Parathyroid adenoma (tissue), 2 donors: Measurements from ENCODE around the gene CDC42.

Experiments
- H2AFZ ChIP-seq: fragments of 300-600 bp; sonication (generic); one replicate; pipeline ENCODE4 v1.7.0; 2017; ENCODE audit warnings: antibody characterized with exemption, mild to moderate bottlenecking
- H3K27ac ChIP-seq: fragments of 300-600 bp; sonication (generic); one replicate; pipeline ENCODE4 v1.7.0; 2017
- H3K27me3 ChIP-seq: fragments of 300-600 bp; sonication (generic); one replicate; pipeline ENCODE4 v1.7.0; 2017; ENCODE audit warnings: low read length; ENCODE audit not compliant: control insufficient read depth, insufficient read depth
- H3K36me3 ChIP-seq: fragments of 300-600 bp; sonication (generic); one replicate; pipeline ENCODE4 v1.7.0; 2017; ENCODE audit warnings: low read length; ENCODE audit not compliant: control insufficient read depth, insufficient read depth
- H3K4me1 ChIP-seq: fragments of 300-600 bp; sonication (generic); one replicate; pipeline ENCODE4 v1.7.0; 2017; ENCODE audit warnings: control low read depth
- H3K4me2 ChIP-seq: fragments of 300-600 bp; sonication (generic); one replicate; pipeline ENCODE4 v1.7.0; 2017; ENCODE audit warnings: low read length
- H3K4me3 ChIP-seq: fragments of 300-600 bp; sonication (generic); one replicate; pipeline ENCODE4 v1.7.0; 2017; ENCODE audit warnings: low read depth, low read length
- H3K79me2 ChIP-seq: fragments of 300-600 bp; sonication (generic); one replicate; pipeline ENCODE4 v1.7.0; 2017; ENCODE audit warnings: control low read depth
- H3K9ac ChIP-seq: fragments of 300-600 bp; sonication (generic); one replicate; pipeline ENCODE4 v1.7.0; 2017; ENCODE audit warnings: mild to moderate bottlenecking
- H3K9me3 ChIP-seq: fragments of 300-600 bp; sonication (generic); one replicate; pipeline ENCODE4 v1.7.0; 2017; ENCODE audit warnings: low read length; ENCODE audit not compliant: control insufficient read depth
- TF ChIP-seq, protein P1 (sequence below): fragments of 300-600 bp; sonication (generic); IDR thresholded peaks from one replicate; pipeline ENCODE4 v1.7.0; 2017; ENCODE audit warnings: antibody characterized with exemption, mild to moderate bottlenecking
- donor health status: primary hyperparathyroidism.

CDC42 gene

GRCh38 chr1:22101199-22101598 is 48.7 kb downstream of the CDC42 start:
- Histone ChIP-seq H3K36me3 (no peaks in the 10 kb centered on the region), H3K79me2 (no peaks in the 10 kb centered on the region)

DNA sequence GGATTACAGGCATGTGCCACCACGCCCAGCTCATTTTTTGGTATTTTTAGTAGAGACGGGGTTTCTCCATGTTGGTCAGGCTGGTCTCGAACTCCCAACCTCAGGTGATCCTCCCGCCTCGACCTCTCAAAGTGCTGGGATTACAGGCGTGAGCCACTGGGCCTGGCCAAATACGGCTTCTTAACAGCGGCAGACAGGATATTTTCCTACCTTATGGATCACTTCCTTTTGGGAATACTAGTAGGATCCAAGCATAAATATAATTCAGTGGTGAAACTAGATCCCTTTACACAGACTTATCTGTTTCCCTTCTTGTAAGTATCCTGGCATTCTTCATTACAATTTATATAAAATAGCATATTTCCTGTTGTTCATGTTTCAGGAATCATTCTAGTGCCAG is 49.5 kb downstream of the CDC42 start:
- no peak overlapping the region for H2AFZ ChIP-seq
- H3K36me3 ChIP-seq, result no peaks in the 10 kb centered on the region
- H3K4me1 ChIP-seq, result peaks cover 2% of the 10 kb centered on the region
- H3K9ac ChIP-seq, result no peak overlapping the region
- H3K4me2 ChIP-seq, result no peak overlapping the region
- no peak overlapping the region for H3K4me3 ChIP-seq
- peaks cover 4% of the 10 kb centered on the region for H3K79me2 ChIP-seq
- H3K9me3 ChIP-seq, result no peaks in the 10 kb centered on the region
- H3K27me3 ChIP-seq, result no peaks in the 10 kb centered on the region
- no peak overlapping the region for H3K27ac ChIP-seq
- TF ChIP-seq, protein P1, sequence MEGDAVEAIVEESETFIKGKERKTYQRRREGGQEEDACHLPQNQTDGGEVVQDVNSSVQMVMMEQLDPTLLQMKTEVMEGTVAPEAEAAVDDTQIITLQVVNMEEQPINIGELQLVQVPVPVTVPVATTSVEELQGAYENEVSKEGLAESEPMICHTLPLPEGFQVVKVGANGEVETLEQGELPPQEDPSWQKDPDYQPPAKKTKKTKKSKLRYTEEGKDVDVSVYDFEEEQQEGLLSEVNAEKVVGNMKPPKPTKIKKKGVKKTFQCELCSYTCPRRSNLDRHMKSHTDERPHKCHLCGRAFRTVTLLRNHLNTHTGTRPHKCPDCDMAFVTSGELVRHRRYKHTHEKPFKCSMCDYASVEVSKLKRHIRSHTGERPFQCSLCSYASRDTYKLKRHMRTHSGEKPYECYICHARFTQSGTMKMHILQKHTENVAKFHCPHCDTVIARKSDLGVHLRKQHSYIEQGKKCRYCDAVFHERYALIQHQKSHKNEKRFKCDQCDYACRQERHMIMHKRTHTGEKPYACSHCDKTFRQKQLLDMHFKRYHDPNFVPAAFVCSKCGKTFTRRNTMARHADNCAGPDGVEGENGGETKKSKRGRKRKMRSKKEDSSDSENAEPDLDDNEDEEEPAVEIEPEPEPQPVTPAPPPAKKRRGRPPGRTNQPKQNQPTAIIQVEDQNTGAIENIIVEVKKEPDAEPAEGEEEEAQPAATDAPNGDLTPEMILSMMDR, result no peak

More at GRCh38 chr1:22101199-22101598, 48.7 kb downstream of the CDC42 start:
- Histone ChIP-seq H3K4me3 (no peak overlapping the region), H3K27ac (no peak overlapping the region), H3K9ac (no peak overlapping the region), H3K4me1 (peaks cover 2% of the 10 kb centered on the region), H3K4me2 (no peak overlapping the region), H3K27me3 (no peaks in the 10 kb centered on the region), H3K9me3 (no peaks in the 10 kb centered on the region), H2AFZ (no peak overlapping the region)
- TF ChIP-seq, protein P1, result no peak

DNA sequence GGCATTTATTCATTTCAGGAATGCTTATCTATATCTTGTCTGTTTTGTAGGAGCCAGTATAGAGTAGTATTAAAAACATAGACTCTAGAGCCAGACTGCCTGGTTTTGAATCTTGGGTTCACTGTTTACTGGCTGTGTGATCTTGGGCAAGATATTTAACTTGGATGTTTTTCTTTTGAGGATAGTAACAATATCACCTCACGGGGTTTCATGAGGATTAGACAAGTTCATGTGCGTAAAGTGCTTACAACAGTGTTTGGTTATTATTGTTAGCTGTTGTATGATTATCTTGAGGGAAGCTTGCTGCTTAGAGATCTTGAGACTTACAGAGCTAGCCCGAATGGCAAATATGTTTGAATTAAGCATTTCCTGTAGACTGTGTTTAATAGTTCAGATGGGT is 50.2 kb downstream of the CDC42 start:
- TF ChIP-seq, protein P1, result no peak

DNA sequence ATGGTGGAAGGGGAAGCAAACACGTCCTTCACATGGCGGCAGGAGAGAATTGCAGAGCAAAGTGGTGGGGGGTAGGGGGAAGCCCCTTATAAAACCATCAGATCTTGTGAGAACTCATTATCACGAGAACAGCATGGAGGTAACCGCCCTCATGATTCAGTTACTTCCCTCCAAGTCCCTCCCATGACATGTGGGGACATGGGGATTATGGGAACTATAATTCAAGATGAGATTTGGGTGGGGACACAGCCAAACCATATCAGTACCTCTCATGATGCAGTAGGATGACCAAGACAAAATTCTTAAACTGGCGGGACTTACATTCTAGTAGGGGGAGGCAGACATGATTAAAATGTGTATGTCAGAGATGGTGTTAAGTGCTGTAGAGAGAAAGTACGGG is 51.6 kb downstream of the CDC42 start:
- H3K4me1 ChIP-seq, result peaks cover 2% of the 10 kb centered on the region
- H3K27ac ChIP-seq, result no peak overlapping the region
- H3K27me3 ChIP-seq, result no peaks in the 10 kb centered on the region
- H3K9me3 ChIP-seq, result no peaks in the 10 kb centered on the region
- TF ChIP-seq, protein P1, result no peak
- no peak overlapping the region for H2AFZ ChIP-seq
- H3K4me3 ChIP-seq, result no peak overlapping the region
- H3K36me3 ChIP-seq, result no peaks in the 10 kb centered on the region
- H3K79me2 ChIP-seq, result peaks cover 4% of the 10 kb centered on the region
- no peak overlapping the region for H3K4me2 ChIP-seq
- no peak overlapping the region for H3K9ac ChIP-seq

More for the DNA sequence above, 50.2 kb downstream of the CDC42 start:
- no peaks in the 10 kb centered on the region for H3K27me3 ChIP-seq
- H3K4me1 ChIP-seq, result peaks cover 2% of the 10 kb centered on the region
- H2AFZ ChIP-seq, result no peak overlapping the region
- H3K4me2 ChIP-seq, result no peak overlapping the region
- H3K9me3 ChIP-seq, result no peaks in the 10 kb centered on the region
- H3K79me2 ChIP-seq, result peaks cover 4% of the 10 kb centered on the region
- H3K36me3 ChIP-seq, result no peaks in the 10 kb centered on the region
- H3K4me3 ChIP-seq, result no peak overlapping the region
- no peak overlapping the region for H3K27ac ChIP-seq
- H3K9ac ChIP-seq, result no peak overlapping the region

- Histone ChIP-seq H3K27me3 (no peaks in the 10 kb centered on the region), H3K4me1 (peaks cover 2% of the 10 kb centered on the region), H3K4me3 (no peak overlapping the region), H3K36me3 (no peaks in the 10 kb centered on the region), H3K79me2 (peaks cover 4% of the 10 kb centered on the region), H2AFZ (no peak overlapping the region), H3K4me2 (no peak overlapping the region), H3K27ac (no peak overlapping the region), H3K9me3 (no peaks in the 10 kb centered on the region), H3K9ac (no peak overlapping the region)
- TF ChIP-seq, protein P1, result no peak
These were observed 52.4 kb downstream of the CDC42 start for GRCh38 chr1:22104865-22105437.
